Effector memory CD8-positive, alpha-beta T cell (primary cell): Measurements from ENCODE around the gene ALK.

ENCODE experiments used
- ATAC-seq: fragments of 150-1000 bp; cut with Tn5 transposase; replicated peaks from 2 replicates; pipeline ENCODE4 v1.10.0; 2021; ENCODE audit warnings: mild to moderate bottlenecking, moderate library complexity
- DNase-seq, 3 experiments: peaks; one replicate each; pipeline ENCODE4 v3.0.0; 2021
- H3K27ac Mint-ChIP-seq, 2 donors: one replicate each; pipeline ENCODE4 v1.8.0; 2022; ENCODE audit warnings: mild to moderate bottlenecking in 2 of 2, mixed read lengths in 2 of 2, moderate library complexity in 2 of 2
- H3K27me3 Mint-ChIP-seq, 2 donors: one replicate each; pipeline ENCODE4 v1.8.0; 2022; ENCODE audit warnings: mixed read lengths in 2 of 2
- H3K36me3 Mint-ChIP-seq: one replicate; pipeline ENCODE4 v1.8.0; 2022; ENCODE audit warnings: mild to moderate bottlenecking, moderate library complexity, mixed read lengths; ENCODE audit not compliant: insufficient read depth
- H3K4me1 Mint-ChIP-seq, 2 donors: one replicate each; pipeline ENCODE4 v1.8.0; 2022; ENCODE audit warnings: low read depth in 2 of 2, mixed read lengths in 2 of 2
- H3K4me3 Mint-ChIP-seq, 2 donors: one replicate each; pipeline ENCODE4 v1.8.0; 2022; ENCODE audit warnings: mild to moderate bottlenecking in 2 of 2, mixed read lengths in 2 of 2, moderate library complexity in 2 of 2
- H3K9me3 Mint-ChIP-seq, 2 donors: one replicate each; pipeline ENCODE4 v1.8.0; 2022; ENCODE audit warnings: mixed read lengths in 2 of 2

ALK gene

DNA sequence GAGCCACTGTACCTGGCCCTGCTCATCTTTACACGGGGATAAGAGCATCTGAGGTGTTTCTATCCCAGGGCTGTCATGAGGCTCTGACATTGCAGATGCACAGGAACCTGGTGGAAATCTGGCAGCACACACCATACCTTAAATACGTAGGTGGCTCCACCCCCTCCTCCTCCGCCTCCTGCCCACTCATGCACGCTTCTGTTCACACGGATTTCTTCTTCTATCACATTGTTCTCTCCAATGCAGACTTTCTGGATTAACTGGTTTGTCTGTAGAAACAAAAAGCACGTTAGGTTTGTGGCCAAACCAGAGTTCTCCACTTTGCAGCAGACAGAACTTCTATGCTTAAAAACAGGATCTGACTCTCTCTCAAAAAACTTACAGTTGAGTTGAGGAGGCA is 688.0 kb downstream of the ALK start:
- ATAC-seq (no peak), DNase-seq (no peak)
- Mint-ChIP-seq H3K4me3 (no peak overlapping the region), H3K9me3 (no peaks in the 10 kb centered on the region), H3K27me3 (peaks cover 44 to 53% of the 10 kb centered on the region in 2 donors), H3K36me3 (no peaks in the 10 kb centered on the region), H3K4me1 (no peaks in the 10 kb centered on the region), H3K27ac (no peak overlapping the region)

- H3K27ac Mint-ChIP-seq = no peak overlapping the region
- no peak for DNase-seq
- no peaks in the 10 kb centered on the region for H3K36me3 Mint-ChIP-seq
- no peaks in the 10 kb centered on the region for H3K4me1 Mint-ChIP-seq
- H3K4me3 Mint-ChIP-seq = no peak overlapping the region
- peaks cover 40 to 53% of the 10 kb centered on the region in 2 donors for H3K27me3 Mint-ChIP-seq
- no peaks in the 10 kb centered on the region for H3K9me3 Mint-ChIP-seq
- ATAC-seq = no peak
Measured at GRCh38 chr2:29232041-29232440, 689.3 kb downstream of the ALK start.

DNA sequence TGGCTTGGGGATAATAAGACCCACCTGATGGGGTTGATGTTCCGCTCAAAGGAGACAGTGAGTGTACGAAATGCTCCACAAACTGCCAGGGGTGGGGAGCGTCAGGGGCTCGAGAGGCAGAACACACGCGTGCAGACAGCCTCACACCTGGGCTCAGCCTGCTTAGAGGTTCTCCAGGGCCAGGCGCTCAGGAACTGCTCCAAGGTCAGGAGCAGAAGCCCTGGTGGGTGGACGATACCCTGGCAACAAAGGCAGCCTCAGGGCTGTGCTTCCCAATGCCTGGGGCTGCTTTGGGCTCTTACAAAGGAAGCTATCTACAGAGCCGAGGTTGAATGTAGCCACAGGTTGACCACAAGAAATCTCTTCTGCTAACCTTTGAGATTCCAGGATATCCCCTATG is 691.7 kb downstream of the ALK start:
- Mint-ChIP-seq H3K27me3 (peaks cover 40 to 67% of the 10 kb centered on the region in 2 donors), H3K27ac (no peak overlapping the region), H3K36me3 (no peaks in the 10 kb centered on the region), H3K4me3 (no peak overlapping the region), H3K9me3 (no peaks in the 10 kb centered on the region), H3K4me1 (no peaks in the 10 kb centered on the region)
- no peak for ATAC-seq
- DNase-seq = no peak

DNA sequence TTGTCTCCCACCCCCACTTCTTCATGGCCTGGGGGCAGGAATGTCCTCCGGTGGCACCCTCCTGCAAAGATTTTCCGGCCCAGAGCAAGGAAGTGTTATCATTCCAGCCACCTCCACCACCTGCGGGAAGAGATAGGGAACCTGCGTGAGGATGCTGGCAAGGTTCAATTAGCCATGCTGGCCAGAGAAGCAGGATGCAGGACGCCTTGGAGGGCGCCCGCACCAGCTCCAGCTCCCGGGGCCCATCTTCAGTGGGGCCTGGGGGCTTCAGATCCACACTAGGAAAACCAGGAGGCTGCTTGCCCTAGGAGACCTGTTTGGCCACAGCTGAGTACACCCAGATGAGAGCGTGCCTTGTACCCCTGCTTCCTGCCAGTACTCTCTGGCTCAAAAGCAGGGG is 692.4 kb downstream of the ALK start:
- Mint-ChIP-seq H3K4me3 (no peak overlapping the region), H3K27me3 (peaks cover 35 to 72% of the 10 kb centered on the region in 2 donors), H3K9me3 (no peaks in the 10 kb centered on the region), H3K4me1 (no peaks in the 10 kb centered on the region), H3K27ac (no peak overlapping the region), H3K36me3 (no peaks in the 10 kb centered on the region)
- ATAC-seq (no peak), DNase-seq (no peak)

DNA sequence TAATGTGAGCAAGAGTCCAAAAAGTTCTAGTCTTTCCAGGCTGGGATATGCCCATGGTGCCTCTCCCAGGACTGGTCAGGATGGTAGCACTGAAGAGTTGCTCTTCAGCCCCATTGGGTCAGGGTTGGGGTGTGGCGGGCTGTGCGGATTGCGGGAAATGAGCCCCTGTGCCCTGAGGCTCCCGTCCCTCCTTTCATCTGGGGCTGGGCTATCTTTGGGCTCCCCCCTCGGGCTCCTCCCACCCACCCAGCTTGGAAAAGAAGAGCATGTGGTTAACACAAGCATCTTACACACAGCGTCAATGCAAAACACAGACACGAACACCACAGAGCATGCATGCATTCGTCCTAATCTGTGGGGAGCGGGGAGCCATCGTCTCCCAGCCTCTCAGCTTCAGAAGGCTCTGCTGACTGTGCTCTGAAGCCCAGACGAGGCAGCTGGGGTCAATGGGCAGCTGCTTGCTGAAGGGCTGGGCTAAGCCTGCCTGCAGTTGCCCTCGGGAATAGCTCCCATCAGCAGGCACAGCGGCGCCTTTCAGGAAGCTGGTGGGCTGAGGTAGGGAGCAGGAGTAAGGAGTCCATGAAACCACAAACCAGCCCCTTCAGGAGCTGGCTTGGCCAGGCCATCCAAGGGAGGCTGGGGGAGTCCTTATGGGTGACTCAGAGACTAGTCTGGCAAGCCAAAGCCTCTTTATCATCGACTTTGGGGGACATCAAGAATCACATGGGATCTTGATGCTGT is 693.3 kb downstream of the ALK start:
- Mint-ChIP-seq H3K27ac (no peak overlapping the region), H3K27me3 (peaks cover 30 to 72% of the 10 kb centered on the region in 2 donors), H3K4me3 (no peak overlapping the region), H3K36me3 (no peaks in the 10 kb centered on the region), H3K9me3 (no peaks in the 10 kb centered on the region), H3K4me1 (no peaks in the 10 kb centered on the region)
- ATAC-seq (no peak), DNase-seq (no peak)

- Mint-ChIP-seq H3K4me1 (no peaks in the 10 kb centered on the region), H3K27me3 (peaks cover 30 to 78% of the 10 kb centered on the region in 2 donors), H3K4me3 (no peak overlapping the region), H3K36me3 (no peaks in the 10 kb centered on the region), H3K27ac (no peak overlapping the region), H3K9me3 (no peaks in the 10 kb centered on the region)
- DNase-seq (no peak), ATAC-seq (no peak)
Measured at GRCh38 chr2:29226808-29227207, 694.6 kb downstream of the ALK start.

DNA sequence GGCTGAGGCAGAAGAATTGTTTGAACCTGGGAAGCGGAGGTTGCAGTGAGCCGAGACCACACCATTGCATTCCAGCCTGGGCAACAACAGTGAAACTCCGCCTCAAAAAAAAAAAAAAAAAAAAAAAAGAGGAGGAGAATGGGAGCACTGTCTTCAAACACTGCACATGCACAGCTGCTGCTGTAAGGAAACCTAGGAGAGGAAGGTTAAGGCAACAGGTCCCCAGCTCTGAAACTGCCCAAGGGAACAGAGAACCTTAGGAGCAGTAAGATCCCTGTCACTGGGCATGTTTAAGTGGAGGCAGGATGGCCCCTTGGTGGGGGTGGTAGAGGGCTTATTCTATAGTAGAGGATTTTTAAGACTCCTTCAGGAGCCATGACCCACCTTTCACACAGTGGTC is 695.0 kb downstream of the ALK start:
- H3K9me3 Mint-ChIP-seq = no peaks in the 10 kb centered on the region
- H3K4me1 Mint-ChIP-seq = no peaks in the 10 kb centered on the region
- no peak for DNase-seq
- H3K36me3 Mint-ChIP-seq = no peaks in the 10 kb centered on the region
- peaks cover 30 to 76% of the 10 kb centered on the region in 2 donors for H3K27me3 Mint-ChIP-seq
- no peak for ATAC-seq
- no peak overlapping the region for H3K27ac Mint-ChIP-seq
- no peak overlapping the region for H3K4me3 Mint-ChIP-seq

DNA sequence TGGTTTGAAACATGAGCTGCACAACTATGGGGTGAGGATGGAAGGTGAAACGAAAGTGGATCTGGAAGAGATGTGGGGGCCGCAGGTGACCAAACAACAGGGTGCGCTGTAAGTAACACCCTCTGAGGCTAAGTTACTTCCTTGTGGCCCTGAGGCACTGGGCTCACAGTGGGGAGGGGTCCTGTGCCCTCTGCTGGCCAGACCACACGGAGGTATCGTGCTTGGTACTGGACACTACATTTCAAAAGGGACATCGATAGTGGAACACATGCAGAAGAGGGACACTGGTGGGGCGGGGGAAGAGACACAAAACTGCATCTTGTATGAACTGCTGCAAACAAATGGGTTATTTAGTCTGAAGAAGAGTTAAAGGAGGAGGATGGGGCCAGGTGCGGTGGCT is 695.6 kb downstream of the ALK start:
- Mint-ChIP-seq H3K9me3 (no peaks in the 10 kb centered on the region), H3K36me3 (no peaks in the 10 kb centered on the region), H3K27ac (no peak overlapping the region), H3K27me3 (peaks cover 30 to 73% of the 10 kb centered on the region in 2 donors), H3K4me1 (no peaks in the 10 kb centered on the region), H3K4me3 (no peak overlapping the region)
- ATAC-seq = no peak
- no peak for DNase-seq

- DNase-seq (no peak), ATAC-seq (no peak)
- H3K4me1 Mint-ChIP-seq = no peaks in the 10 kb centered on the region
- no peak overlapping the region for H3K4me3 Mint-ChIP-seq
- H3K36me3 Mint-ChIP-seq = no peaks in the 10 kb centered on the region
- peaks cover 23 to 65% of the 10 kb centered on the region in 2 donors for H3K27me3 Mint-ChIP-seq
- no peak overlapping the region for H3K27ac Mint-ChIP-seq
- no peaks in the 10 kb centered on the region for H3K9me3 Mint-ChIP-seq
Measured at GRCh38 chr2:29224693-29225551, 696.5 kb downstream of the ALK start.

- Mint-ChIP-seq H3K36me3 (no peaks in the 10 kb centered on the region), H3K4me1 (no peaks in the 10 kb centered on the region), H3K9me3 (no peaks in the 10 kb centered on the region), H3K4me3 (no peak overlapping the region), H3K27ac (no peak overlapping the region), H3K27me3 (peaks cover 18 to 58% of the 10 kb centered on the region in 2 donors)
- DNase-seq (no peak), ATAC-seq (no peak)
Measured at GRCh38 chr2:29223851-29224692, 697.3 kb downstream of the ALK start.

GRCh38 chr2:29223257-29223656 is 698.1 kb downstream of the ALK start:
- DNase-seq = no peak
- H3K4me1 Mint-ChIP-seq = no peaks in the 10 kb centered on the region
- H3K27me3 Mint-ChIP-seq = peaks cover 12 to 50% of the 10 kb centered on the region in 2 donors
- no peaks in the 10 kb centered on the region for H3K9me3 Mint-ChIP-seq
- ATAC-seq = no peak
- H3K36me3 Mint-ChIP-seq = no peaks in the 10 kb centered on the region
- H3K4me3 Mint-ChIP-seq = no peak overlapping the region
- no peak overlapping the region for H3K27ac Mint-ChIP-seq

DNA sequence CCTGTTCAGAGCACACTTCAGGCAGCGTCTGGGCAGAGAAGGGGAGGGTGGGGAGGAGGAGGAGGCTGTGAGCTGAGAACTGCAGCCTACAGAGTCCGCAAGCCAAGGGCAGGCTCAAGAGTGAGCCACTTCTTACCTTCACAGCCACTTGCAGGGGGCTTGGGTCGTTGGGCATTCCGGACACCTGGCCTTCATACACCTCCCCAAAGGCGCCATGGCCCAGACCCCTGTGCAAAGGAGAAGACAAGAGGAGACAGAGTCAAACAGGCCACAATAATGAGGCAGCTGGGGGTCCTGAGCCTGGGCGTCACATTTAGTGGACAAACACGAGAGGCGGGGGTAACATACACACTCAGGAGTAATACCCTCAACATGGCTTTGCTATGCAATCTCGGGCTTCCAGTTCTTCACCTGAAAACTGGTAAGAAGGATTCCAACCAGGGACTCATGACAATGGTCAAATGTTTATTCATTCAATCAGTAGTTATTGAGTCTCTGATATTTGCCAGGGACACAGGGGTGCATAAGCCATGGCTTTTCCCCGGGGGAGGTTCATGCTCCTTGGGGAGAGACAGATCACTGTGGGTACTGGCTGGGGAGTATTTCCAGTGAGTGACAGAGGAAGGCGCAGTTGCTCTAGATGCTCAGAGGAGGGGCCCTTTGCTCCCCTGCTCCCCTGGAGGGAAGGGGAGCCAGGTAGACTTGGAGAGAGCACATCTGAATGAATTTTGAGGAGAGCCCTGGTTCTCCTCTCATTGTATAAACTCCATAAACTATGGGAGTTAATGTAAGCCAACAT is 698.8 kb downstream of the ALK start:
- H3K27ac Mint-ChIP-seq = no peak overlapping the region
- no peaks in the 10 kb centered on the region for H3K36me3 Mint-ChIP-seq
- DNase-seq (no peak), ATAC-seq (no peak)
- H3K4me3 Mint-ChIP-seq = no peak overlapping the region
- peaks cover 9 to 43% of the 10 kb centered on the region in 2 donors for H3K27me3 Mint-ChIP-seq
- no peaks in the 10 kb centered on the region for H3K9me3 Mint-ChIP-seq
- H3K4me1 Mint-ChIP-seq = no peaks in the 10 kb centered on the region
